Caco-2 (cell line): Measurements from ENCODE around the gene ADCY5. TPM values are rescaled to one million over a fixed set of nuclear protein-coding genes. Genes with fewer than 3 reads are reported as not detected.

Experiments
- BruUV-seq: library from RNA; stranded (reverse); fragments of 400-500 nt; replicated peaks from 2 replicates; lab custom pipeline; 2021; lab: Mats Ljungman, UMichigan
- CTCF ChIA-PET: fragments of 300-600 bp; sonication (Branson Sonifier 250); formaldehyde crosslinking; loops from one replicate; lab custom pipeline; 2022; ENCODE audit warnings: antibody characterized with exemption; lab: Charles Lee
- POLR2A ChIA-PET: fragments of 300-600 bp; sonication (Branson Sonifier 250); formaldehyde crosslinking; loops from one replicate; lab custom pipeline; 2022; ENCODE audit warnings: antibody characterized with exemption; lab: Charles Lee
- DNase-seq, 2 experiments: peaks; one replicate each; pipeline versions ENCODE4 v3.0.0 to v3.0.0-alpha.2; 2020 to 2022
- H3K27me3 ChIP-seq: replicated peaks from 2 replicates; pipeline ENCODE4 v1.6.0; 2011; ENCODE audit warnings: low read length; ENCODE audit not compliant: control insufficient read depth, insufficient read depth
- H3K36me3 ChIP-seq: 2 replicates; pipeline ENCODE4 v1.5.1; 2011; ENCODE audit warnings: low read length; ENCODE audit not compliant: control insufficient read depth, insufficient read depth
- H3K4me1 ChIP-seq: fragments of 250-450 bp; sonication (Bioruptor Pico); 2 replicates; pipeline ENCODE4 v1.5.1; 2020; ENCODE audit warnings: mild to moderate bottlenecking
- H3K4me3 ChIP-seq: 2 replicates; pipeline ENCODE4 v1.5.1; 2011; ENCODE audit warnings: low read depth, mild to moderate bottlenecking, control low read depth, low read length
- H3K9me3 ChIP-seq: fragments of 250-450 bp; sonication (Bioruptor Pico); 2 replicates; pipeline ENCODE4 v1.5.1; 2020; ENCODE audit warnings: mild to moderate bottlenecking, moderate library complexity
- H3K27ac Mint-ChIP-seq: one replicate; pipeline ENCODE4 v1.8.0; 2022; ENCODE audit warnings: mixed read lengths; ENCODE audit not compliant: unreplicated experiment
- H3K27me3 Mint-ChIP-seq: one replicate; pipeline ENCODE4 v1.8.0; 2022; ENCODE audit warnings: mixed read lengths; ENCODE audit not compliant: insufficient read depth, unreplicated experiment
- H3K36me3 Mint-ChIP-seq: one replicate; pipeline ENCODE4 v1.8.0; 2022; ENCODE audit warnings: mild to moderate bottlenecking, mixed read lengths; ENCODE audit not compliant: insufficient read depth, unreplicated experiment
- H3K4me1 Mint-ChIP-seq: one replicate; pipeline ENCODE4 v1.8.0; 2022; ENCODE audit warnings: low read depth, mixed read lengths; ENCODE audit not compliant: unreplicated experiment
- H3K4me3 Mint-ChIP-seq: one replicate; pipeline ENCODE4 v1.8.0; 2022; ENCODE audit warnings: mild to moderate bottlenecking, moderate library complexity, mixed read lengths; ENCODE audit not compliant: unreplicated experiment
- H3K9me3 Mint-ChIP-seq: one replicate; pipeline ENCODE4 v1.8.0; 2022; ENCODE audit warnings: mixed read lengths; ENCODE audit not compliant: unreplicated experiment
- CTCF ChIP-seq, 2 experiments: fragments of 200-600 bp in 1 of 2; IDR thresholded peaks; 1 replicate in 1 of 2; 2 replicates in 1 of 2; pipeline versions ENCODE4 v1.5.1 to v1.8.0; 2011 to 2022; ENCODE audit warnings: antibody characterized with exemption in 1 of 2, control low read depth in 1 of 2, inconsistent platforms in 1 of 2, low read depth in 1 of 2, low read length in 1 of 2, mild to moderate bottlenecking in 1 of 2, moderate library complexity in 1 of 2; ENCODE audit not compliant: insufficient read depth in 1 of 2, severe bottlenecking in 1 of 2, unreplicated experiment in 1 of 2
- intact Hi-C: fragments of 100-400 bp; cut with micrococcal nuclease; formaldehyde crosslinking; loops from one replicate; pipeline ENCODE4 v1.10.0; 2022; ENCODE audit not compliant: unreplicated experiment
- total RNA-seq: library from RNA; stranded (reverse); gene quantifications from 2 replicates; pipeline ENCODE4 v1.2.3, GENCODE V29; 2022

Gene ADCY5
- total RNA-seq, 1 experiment from 2014 or later, result 0.91 TPM

GRCh38 chr3:123423031-123423430 lies 25.9 kb downstream of the ADCY5 start:
- Mint-ChIP-seq H3K27ac (no peak overlapping the region), H3K4me1 (no peaks in the 10 kb centered on the region), H3K4me3 (no peak overlapping the region), H3K27me3 (no peaks in the 10 kb centered on the region), H3K9me3 (no peaks in the 10 kb centered on the region), H3K36me3 (no peaks in the 10 kb centered on the region)
- Histone ChIP-seq H3K36me3 (no peaks in the 10 kb centered on the region), H3K27me3 (no peaks in the 10 kb centered on the region), H3K9me3 (no peaks in the 10 kb centered on the region), H3K4me3 (no peak overlapping the region), H3K4me1 (no peaks in the 10 kb centered on the region)
- TF ChIP-seq CTCF (IDR thresholded peaks at IDR 0.05; ENCODE audit: insufficient read depth in 1 of 2, low read depth in 1 of 2, low read length in 1 of 2, severe bottlenecking in 1 of 2, unreplicated experiment in 1 of 2), result no peak
- ChIA-PET CTCF (interaction anchor here (0.6 to 1.0 kb wide), 2 partner anchors 13 to 19 kb away, joined by 3 to 10 read pairs; no protein-coding TSS in a partner anchor), POLR2A (no interaction called here)
- no TSS peak for BruUV-seq
- no peak for DNase-seq
- intact Hi-C loops, result no loop called here

- CTCF ChIA-PET, result interaction anchor here (0.9 to 1.0 kb wide), 2 partner anchors 13 to 67 kb away, joined by 3 read pairs; no protein-coding TSS in a partner anchor
- no TSS peak for BruUV-seq
- H3K27ac Mint-ChIP-seq, result no peak overlapping the region
- no peaks in the 10 kb centered on the region for H3K36me3 ChIP-seq
- no peaks in the 10 kb centered on the region for H3K4me1 Mint-ChIP-seq
- no peaks in the 10 kb centered on the region for H3K36me3 Mint-ChIP-seq
- H3K4me3 Mint-ChIP-seq, result no peak overlapping the region
- no peak for TF ChIP-seq CTCF (IDR thresholded peaks at IDR 0.05; ENCODE audit: insufficient read depth in 1 of 2, low read depth in 1 of 2, low read length in 1 of 2, severe bottlenecking in 1 of 2, unreplicated experiment in 1 of 2)
- no peaks in the 10 kb centered on the region for H3K27me3 ChIP-seq
- H3K4me1 ChIP-seq, result no peaks in the 10 kb centered on the region
- no peaks in the 10 kb centered on the region for H3K9me3 ChIP-seq
- POLR2A ChIA-PET, result no interaction called here
- H3K27me3 Mint-ChIP-seq, result no peaks in the 10 kb centered on the region
- intact Hi-C loops, result no loop called here
- DNase-seq, result no peak
- no peaks in the 10 kb centered on the region for H3K9me3 Mint-ChIP-seq
- H3K4me3 ChIP-seq, result no peak overlapping the region
Measured at GRCh38 chr3:123422457-123422856, 26.4 kb downstream of the ADCY5 start.

GRCh38 chr3:123421353-123422174 lies 27.3 kb downstream of the ADCY5 start:
- intact Hi-C loops, result no loop called here
- H3K27me3 Mint-ChIP-seq, result no peaks in the 10 kb centered on the region
- H3K4me3 Mint-ChIP-seq, result no peak overlapping the region
- H3K36me3 ChIP-seq, result no peaks in the 10 kb centered on the region
- H3K27ac Mint-ChIP-seq, result no peak overlapping the region
- no peaks in the 10 kb centered on the region for H3K36me3 Mint-ChIP-seq
- H3K4me1 ChIP-seq, result no peaks in the 10 kb centered on the region
- DNase-seq, result no peak
- CTCF ChIA-PET, result interaction anchor here (0.9 kb wide), 1 partner anchor 68 kb away, joined by 3 read pairs; no protein-coding TSS in a partner anchor
- TF ChIP-seq CTCF (IDR thresholded peaks at IDR 0.05; ENCODE audit: insufficient read depth in 1 of 2, low read depth in 1 of 2, low read length in 1 of 2, severe bottlenecking in 1 of 2, unreplicated experiment in 1 of 2), result no peak
- no peaks in the 10 kb centered on the region for H3K9me3 Mint-ChIP-seq
- POLR2A ChIA-PET, result no interaction called here
- no peak overlapping the region for H3K4me3 ChIP-seq
- no peaks in the 10 kb centered on the region for H3K9me3 ChIP-seq
- no peaks in the 10 kb centered on the region for H3K27me3 ChIP-seq
- H3K4me1 Mint-ChIP-seq, result no peaks in the 10 kb centered on the region
- no TSS peak for BruUV-seq
